ENCODE results near the gene ZBTB25.
A peak's percentile ranks its signal among the peaks of the same experiment; 100 is the strongest.

Gene ZBTB25

DNA sequence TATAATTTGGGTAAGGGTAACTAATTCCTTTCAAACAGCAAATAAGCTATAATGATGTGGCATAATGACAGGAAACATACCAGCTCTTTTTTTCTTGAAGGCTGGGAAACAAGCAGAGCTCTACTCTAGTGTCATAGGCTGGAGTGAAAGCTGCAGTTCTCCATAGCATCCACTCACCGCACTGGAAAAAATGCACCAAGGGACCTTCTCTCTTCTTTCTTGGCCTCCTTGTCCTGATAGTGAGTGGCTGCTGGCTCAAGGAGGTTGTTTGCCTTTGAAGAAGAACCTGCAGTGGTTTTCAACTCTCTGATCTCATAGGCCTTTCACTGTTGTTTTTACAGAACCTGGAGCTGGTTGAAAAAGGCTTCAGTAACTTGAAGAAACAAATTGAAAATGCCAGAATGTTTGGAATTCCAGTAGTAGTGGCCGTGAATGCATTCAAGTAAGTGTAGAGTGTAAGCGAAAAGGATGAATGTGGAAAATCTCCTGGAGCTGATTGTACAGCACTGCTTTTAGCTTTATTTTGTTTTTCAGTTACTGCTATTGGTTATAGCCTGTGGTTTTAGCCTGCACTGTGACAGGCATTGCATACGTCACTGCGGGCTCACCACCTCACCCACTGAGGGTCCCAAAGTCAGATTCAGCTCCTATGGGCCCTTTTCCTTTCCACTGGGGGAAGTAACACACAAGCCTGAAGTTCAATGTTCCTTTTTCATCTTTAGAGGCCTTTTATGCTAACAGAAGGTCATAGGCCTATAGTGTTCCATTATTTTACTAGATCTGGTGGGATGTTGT, 55.6 kb downstream of the ZBTB25 start:
- DNase-seq (ENCODE audit: low read depth), result no peak
- no peak overlapping the region for H3K4me3 ChIP-seq (ENCODE audit: low read depth, low read length)

DNA sequence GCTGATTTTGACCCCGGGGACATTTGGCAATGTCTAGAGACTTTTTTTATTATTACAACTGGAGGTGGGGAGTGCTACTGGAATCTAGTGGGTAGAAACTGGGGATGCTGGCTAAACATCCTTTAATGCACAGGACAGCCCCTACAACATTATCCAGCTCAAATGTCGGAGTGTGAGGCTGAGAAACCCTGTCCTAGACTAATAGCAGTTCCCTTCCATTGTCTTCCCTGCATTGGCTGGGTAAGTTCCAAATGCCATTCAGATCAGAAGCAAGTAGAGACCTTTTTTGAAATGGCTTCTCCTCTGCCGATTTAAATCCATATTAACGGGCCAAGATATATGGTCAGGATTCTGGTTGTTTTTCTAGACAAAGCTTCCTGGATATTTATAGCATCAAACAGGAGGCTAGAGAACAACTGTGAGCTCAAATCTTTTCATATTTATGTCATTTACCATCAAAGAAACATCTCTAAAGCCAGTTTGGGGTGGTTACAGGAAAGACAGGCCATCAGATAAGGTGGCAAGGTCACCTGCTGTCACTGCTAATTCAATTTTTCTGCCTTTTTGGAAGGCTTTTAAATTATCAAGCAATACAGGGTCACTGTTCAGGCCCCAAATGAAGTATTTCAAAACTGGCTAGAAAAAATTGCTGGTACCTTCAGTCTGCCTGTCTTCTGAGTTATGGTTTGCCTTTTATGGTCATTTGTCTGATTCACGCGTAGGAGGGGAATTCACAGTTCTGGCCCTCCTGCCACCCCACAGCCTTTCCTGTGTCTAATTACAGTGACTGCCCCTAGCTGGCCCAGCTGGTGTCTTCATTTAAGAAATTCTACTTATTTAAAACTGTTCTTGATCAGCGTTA, 58.4 kb downstream of the ZBTB25 start:
- DNase-seq (ENCODE audit: low read depth), result peak; percentile 48
- no peak overlapping the region for H3K4me3 ChIP-seq (ENCODE audit: low read depth, low read length)

DNA sequence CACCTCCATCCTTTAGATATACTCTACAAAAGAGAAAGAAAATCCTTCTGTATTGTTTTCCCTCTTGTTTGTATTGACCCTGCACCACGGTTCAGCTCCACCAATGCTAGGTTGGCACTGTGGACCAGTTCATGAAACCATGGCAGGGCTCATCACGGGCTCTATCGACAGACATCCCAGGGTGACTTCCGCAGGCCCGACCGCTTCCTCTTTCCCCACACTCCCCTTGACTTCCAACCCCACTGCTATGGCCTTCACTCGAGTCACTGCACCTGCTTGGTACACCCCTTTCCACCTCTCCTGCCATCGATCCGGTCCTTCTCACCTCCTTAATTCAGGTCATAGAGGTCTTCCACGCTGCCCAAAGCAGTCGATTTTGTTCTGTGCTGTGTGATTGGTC, 59.5 kb downstream of the ZBTB25 start:
- H3K4me3 ChIP-seq (ENCODE audit: low read depth, low read length), result no peak overlapping the region
- DNase-seq (ENCODE audit: low read depth), result no peak

DNA sequence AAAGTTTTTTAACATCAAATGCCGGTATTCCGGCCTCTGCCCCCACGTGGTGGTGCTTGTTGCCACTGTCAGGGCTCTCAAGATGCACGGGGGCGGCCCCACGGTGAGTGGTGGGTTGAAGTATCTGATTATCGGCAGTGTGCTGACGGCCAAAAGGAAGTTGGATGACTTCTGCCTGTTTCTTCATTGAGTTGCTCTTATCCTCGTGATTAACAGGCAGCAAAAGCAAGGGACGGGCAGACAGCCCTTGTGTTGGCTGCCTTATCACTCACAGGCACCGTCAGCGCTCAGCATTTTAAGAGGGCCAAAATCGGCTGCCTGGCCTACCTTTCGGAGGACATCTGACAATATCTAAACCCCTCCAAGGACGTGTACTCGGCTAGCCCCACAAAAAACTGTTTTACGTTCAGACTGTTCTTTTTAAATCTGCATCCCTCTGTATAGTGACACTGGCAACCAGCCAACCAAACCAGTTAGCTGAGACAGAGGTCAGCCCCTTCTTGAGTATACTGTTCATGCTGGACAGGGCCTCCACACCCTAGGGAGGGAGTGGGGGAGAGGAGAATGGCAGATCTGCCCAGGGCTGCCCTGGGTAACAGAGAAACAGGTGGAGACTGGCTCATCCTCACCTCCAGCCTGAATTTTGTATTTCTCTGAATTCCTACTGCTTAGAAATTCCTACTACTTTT, 61.2 kb downstream of the ZBTB25 start:
- no peak overlapping the region for H3K4me3 ChIP-seq (ENCODE audit: low read depth, low read length)
- DNase-seq (ENCODE audit: low read depth), result no peak

DNA sequence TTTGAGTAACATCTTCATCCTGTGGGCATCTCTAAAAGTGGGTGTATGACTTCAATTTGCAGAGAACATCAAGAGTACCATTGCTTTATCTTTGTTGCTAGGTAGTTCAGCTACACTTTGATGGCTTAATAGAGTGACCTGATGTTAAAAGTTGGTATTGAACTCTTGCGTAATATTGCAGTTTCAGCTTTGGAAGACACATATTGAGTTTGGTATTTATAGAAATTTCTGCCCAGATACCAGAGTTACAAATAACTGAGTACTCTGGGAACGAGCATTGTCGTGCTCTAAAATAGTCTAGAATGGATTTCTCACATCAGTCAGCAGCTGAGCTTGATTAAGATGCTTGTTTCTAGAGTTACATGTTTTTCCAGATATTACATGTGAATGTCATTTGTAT, 63.1 kb downstream of the ZBTB25 start:
- no peak overlapping the region for H3K4me3 ChIP-seq (ENCODE audit: low read depth, low read length)
- DNase-seq (ENCODE audit: low read depth), result peak; percentile 44

DNA sequence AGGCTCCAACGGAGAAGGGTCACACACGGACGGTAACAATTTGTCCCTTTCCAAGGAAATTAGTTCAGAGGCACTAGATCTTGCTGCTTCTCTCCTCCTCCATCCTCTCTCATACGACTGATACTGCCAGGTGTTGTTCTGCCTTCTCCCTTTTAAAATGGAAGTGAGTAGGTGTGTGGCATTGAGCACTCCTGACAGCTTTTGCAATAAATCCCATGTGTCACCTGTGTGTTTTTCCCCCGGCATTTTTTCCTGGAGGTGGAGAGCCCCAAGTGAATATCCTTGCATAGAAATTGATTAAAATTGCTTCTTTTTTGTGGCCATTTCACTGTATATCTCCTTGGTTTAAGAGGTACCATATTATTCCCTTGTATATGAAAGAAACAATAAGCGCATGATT, 64.5 kb downstream of the ZBTB25 start:
- no peak for DNase-seq (ENCODE audit: low read depth)
- H3K4me3 ChIP-seq (ENCODE audit: low read depth, low read length), result no peak overlapping the region

DNA sequence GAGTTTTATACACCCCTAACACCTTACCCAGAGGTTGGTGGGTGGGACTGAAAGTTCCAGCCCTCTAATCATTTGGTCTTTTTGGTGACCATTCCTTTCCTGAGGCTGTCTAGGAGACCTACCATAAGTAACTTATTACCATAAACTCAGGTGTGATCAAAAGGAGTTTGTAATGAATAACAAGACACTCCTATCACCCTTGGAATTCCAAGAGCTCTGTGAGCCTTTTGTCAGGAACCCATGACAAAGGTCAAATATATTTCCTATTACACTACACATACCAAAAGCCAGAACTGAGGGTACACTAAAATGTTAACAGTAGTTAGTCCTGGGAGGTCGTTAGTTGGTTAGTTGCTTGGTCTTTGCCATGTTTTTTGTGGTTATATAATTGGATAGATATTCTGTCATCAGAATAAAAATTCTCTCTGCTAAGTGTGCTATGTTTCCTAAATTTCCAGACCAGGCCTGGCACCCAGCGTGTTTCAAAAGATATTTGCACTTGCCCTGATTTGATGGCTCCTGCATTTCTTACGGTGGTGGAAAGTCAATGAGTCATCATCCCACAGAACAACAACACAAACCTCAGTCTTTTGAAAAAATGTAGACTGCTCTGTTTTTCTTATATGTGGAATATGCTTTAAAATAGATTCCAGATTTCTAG, 65.3 kb downstream of the ZBTB25 start:
- DNase-seq (ENCODE audit: low read depth), result peak; percentile 65
- H3K4me3 ChIP-seq (ENCODE audit: low read depth, low read length), result no peak overlapping the region

DNA sequence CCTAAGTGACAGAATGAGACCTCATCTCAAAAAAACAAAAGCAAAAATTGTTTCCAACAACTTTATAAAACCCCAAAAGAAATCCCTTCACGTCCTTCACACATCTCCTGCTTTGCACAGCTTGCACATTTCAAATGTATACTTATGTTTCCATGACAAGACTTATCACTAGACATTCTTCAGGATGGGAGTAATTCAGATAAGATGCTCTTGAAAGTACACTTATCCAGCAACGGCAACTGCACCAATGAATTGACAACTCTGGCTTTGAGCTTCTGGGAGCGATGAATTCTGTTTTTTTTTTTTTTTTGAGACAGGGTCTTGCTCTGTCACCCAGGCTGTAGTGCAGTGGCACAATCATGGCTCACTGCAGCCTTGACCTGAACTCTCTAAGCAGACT, 69.1 kb downstream of the ZBTB25 start:
- H3K4me3 ChIP-seq (ENCODE audit: low read depth, low read length), result no peak overlapping the region
- no peak for DNase-seq (ENCODE audit: low read depth)

DNA sequence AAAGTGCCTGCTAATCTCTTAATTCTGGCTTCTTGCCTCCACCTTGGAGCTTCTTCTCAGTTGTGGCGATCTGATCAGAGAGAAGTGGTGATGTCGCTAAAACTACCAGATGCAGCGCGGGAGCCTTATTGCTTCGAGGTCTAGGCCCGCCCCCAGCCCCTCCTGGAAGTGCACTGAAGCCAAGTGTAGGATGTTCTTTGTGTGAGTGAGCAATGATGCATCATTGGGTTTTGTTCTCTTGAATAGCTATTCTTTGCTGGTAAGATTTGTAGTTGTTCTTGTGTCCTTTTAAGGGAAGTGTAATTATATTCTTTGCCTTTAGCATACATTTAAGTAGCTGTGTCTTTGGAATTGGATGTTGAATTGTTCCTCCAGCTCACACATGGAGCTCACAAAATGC, 79.7 kb downstream of the ZBTB25 start:
- peak; percentile 58 for DNase-seq (ENCODE audit: low read depth)

DNA sequence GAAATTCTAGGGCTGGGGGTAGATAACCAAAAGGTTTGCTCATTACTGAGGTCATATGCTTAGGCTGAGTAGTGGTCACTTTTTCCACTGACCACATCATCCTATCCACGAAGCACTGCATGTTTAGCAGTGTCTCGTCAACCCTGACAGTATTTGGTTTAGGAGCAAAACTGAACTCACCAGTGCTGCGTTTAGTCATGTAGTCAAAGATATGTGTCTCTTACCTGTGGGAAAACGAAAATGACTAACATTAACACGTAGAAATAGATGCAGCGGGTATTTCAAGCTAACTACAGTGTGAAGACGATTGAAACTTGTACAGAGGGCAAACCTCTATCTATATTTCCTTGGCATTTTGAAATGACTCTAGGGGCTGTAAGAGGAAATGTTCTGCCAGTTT, 80.9 kb downstream of the ZBTB25 start:
- DNase-seq (ENCODE audit: low read depth), result no peak
- no peak overlapping the region for H3K4me3 ChIP-seq (ENCODE audit: low read depth, low read length)

More for the DNA sequence above, 79.7 kb downstream of the ZBTB25 start:
- no peak overlapping the region for H3K4me3 ChIP-seq (ENCODE audit: low read depth, low read length)

DNA sequence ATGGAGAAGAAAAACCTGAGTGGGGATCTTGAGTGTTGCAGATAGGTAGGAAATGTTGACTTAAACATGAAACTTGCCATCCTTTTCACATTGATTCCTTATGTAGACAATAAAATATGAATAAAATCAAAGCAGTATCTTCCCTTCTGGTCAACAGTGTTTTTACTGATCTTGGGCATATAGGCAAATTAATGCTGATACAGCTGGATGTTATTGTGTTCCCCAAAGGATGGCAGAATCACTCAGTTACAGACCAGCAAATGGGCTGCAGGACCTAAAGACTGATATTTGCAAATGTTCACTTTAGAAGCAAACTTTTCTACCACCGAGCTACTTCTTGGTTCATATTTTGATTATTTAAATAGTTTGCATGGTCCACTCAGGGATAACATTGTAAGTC, 81.6 kb downstream of the ZBTB25 start:
- H3K4me3 ChIP-seq (ENCODE audit: low read depth, low read length), result no peak overlapping the region
- DNase-seq (ENCODE audit: low read depth), result no peak

DNA sequence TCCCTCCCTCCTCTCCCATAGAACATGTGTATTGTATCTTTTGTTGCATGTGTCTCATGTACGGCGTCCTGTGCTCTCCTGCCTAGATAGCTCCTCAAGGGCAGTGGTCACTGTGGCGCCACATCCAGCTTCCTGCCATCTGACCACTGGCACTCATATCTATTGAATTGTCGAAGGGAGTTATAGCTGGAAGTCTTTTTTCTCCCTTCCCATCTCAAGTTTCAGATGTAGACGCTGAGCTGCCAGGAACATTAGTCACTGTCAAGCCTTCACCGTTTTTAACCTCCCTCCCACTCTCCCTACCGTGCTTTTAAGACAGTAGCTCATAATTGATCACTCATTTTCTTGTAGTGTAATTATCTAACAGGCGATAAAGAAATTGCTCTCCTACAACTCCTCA, 82.5 kb downstream of the ZBTB25 start:
- peak; percentile 60 for DNase-seq (ENCODE audit: low read depth)
- H3K4me3 ChIP-seq (ENCODE audit: low read depth, low read length), result no peak overlapping the region

DNA sequence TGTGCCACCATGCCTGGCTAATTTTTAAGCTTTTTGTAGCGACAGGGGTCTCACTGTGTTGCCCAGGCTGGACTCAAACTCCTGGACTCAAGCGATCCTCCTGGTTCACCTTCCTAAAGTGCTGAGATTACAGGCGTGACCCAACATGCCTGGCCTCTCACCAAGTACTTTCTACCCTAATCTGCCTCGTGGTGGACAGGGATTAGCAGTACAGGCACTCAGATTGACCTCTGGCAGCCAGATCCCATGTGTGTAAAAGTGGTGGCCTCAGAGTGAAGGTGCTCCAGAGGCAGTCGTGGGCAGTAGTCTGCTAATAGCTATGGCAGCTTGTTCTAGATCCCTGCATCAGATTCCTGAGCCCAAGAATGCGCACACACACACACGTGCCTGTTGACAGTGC, 84.6 kb downstream of the ZBTB25 start:
- H3K4me3 ChIP-seq (ENCODE audit: low read depth, low read length), result no peak overlapping the region
- no peak for DNase-seq (ENCODE audit: low read depth)

DNA sequence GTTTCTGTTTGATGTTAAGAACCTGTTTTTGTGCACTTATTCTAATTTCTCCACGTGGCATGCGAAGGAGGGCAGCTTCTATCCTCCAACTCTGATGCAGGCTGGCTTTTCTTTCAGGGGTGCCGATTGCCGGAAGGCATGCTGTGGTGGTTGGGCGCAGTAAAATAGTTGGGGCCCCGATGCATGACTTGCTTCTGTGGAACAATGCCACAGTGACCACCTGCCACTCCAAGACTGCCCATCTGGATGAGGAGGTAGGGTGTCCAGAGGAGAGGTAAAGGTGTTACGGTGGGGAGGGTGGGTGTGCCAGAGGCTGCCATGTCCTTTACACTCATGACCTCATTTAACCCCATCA, 85.9 kb downstream of the ZBTB25 start:
- no peak overlapping the region for H3K4me3 ChIP-seq (ENCODE audit: low read depth, low read length)
- DNase-seq (ENCODE audit: low read depth), result no peak

DNA sequence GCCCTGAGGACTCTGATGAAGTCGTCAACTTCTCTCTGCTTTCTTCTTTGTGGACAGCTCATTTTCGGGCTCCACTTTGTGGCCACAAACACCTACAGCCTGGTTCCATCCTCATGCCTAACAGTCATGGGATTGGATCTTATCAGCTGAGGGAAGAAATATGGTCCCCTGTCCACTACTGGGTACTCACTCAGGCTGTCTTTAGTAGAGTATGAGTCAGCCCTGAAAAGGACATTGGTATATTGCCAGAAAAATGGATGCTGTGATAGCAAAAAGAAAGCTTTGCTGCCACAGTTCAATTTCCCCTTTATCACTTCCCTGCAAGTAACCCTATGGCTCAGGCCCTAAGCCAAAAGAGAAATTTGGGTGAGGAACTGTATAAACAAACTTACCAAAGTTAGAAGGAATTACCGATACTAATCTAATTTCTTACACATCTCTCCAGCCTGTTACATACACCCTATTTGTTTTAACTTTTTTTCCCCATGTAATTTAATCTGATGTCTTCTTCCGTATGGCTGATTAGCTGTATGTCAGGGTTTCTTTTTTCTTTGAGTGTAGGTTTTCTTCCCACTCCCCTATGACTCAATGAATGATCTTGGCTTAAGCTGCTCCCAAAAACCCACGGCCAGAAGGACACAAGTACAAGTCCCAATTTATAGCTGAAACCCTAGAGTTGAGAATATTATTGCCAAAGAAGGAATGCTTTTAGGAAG, 86.4 kb downstream of the ZBTB25 start:
- no peak for DNase-seq (ENCODE audit: low read depth)
- H3K4me3 ChIP-seq (ENCODE audit: low read depth, low read length), result no peak overlapping the region

DNA sequence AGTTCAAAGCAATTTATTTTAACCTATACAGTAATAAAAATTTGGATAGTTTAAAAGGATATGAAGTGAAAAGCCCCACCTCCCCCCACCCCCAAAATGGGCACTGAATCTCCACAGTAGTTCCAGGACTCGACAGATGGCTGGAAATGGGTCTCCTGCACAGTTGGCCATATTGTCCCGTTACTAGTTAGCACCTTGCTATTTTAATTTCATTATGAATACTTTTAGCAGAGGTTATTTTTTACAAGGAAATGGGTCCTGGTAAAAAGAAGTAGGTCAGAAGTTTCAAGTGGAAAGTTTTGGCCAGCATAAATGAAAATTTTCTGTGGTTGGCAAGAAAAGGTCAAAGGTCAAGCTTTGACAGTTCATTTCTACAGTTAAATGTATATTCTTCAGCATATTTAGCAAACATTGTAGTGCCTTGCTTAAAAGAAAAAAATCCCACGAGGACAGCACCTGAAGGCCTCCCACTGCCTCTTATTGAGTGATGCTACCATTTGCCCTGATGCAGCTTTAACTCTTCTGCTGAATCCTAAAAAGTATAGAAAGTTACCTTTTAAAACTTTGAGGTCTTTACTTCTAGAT, 87.2 kb downstream of the ZBTB25 start:
- H3K4me3 ChIP-seq (ENCODE audit: low read depth, low read length), result no peak overlapping the region
- DNase-seq (ENCODE audit: low read depth), result no peak

DNA sequence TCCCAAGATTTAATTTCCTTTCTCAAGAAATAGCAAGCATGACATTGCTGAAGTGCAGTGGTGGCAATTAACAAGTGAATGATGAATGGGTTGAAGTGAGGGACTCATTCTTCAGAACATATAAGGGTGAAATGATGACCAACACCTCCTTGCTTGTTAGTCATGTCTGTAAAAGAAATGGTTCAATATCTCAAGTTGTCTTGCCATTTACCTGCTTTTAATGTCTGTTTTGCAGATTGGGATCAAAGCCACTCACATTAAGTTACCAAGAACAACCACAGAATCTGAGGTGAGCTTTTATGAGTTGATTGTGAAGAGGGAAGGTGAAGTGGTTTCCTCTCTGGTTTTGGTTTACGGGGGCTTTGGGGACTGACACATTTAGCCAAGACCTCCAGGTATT, 91.4 kb downstream of the ZBTB25 start:
- H3K4me3 ChIP-seq (ENCODE audit: low read depth, low read length), result no peak overlapping the region
- DNase-seq (ENCODE audit: low read depth), result no peak

DNA sequence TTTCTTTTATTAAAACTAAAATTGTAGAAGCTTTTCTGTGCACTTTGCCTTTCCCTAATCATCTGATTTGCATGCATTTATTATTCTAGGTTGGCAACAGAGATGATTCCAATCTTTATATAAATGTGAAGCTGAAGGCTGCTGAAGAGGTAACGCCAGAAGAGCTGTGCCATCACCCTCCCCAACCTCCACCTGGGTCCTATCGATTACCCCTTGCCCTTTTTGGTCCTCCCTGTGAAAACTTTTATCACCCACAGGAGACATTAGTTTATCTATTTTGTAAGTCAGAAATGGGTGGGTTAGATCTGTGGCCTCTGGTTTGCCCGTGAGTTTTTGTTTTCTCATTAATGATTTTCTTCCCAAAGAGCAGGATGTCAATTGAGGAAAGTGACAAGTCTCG, 92.6 kb downstream of the ZBTB25 start:
- no peak overlapping the region for H3K4me3 ChIP-seq (ENCODE audit: low read depth, low read length)
- DNase-seq (ENCODE audit: low read depth), result no peak
